Measurements from ENCODE around the gene TAC3.

TAC3 gene

DNA sequence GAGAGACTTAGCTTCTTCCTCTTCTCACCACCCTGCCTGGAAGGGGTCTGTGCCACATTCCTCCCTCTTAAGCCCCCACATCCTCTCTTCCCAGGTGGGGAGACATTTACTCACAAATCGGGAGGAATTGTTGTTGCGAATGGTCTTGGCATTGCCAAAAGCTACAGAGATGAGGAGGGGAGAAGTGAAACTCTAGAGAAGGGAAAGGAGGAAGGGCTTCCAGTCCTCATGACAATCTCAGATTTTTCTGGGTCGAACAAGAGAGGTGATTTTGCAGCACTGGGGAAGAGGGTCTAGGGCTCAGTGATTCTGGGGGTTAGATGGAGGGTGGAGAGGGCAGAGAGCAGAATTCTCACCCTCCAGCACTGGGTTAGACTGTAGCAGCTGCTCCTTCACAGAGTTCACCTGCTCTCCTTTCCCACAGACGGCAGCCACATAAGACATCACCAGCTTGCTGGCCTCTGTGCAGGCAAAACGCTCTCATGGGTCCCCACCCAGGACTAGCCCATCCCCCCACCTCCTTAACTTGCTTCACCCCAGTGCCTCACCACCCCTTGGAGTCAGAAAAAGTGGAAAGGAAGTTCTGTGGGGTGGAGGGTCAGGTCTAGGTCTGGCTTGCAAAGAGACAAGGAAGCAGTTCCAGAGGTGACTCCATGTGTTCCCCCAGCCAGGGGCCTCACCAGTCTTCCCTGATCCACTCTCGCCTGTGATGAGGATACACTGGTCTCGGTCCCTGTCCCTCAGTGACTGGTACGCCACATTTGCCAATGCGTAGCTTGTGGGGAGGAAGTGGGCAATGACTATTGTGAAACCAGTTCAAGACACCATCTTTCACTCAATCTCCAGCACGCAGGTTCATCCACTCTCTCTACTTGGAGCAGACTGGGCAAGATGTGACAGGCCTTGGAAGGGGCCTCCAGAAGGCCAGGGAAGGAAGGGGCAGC is 30.9 kb upstream of the TAC3 start:
- Histone ChIP-seq H3K4me3 (ENCODE audit: low read depth, low read length) (no peak overlapping the region), H3K36me3 (ENCODE audit: control insufficient read depth, insufficient read depth, low read length) (no peaks in the 10 kb centered on the region), H3K9me3 (ENCODE audit: control insufficient read depth, insufficient read depth, low read length) (no peaks in the 10 kb centered on the region), H3K9ac (ENCODE audit: low read depth, low read length) (no peak overlapping the region), H3K4me1 (ENCODE audit: control insufficient read depth, insufficient read depth, low read length) (no peaks in the 10 kb centered on the region), H3K27me3 (ENCODE audit: control insufficient read depth, insufficient read depth, low read length) (no peaks in the 10 kb centered on the region)

DNA sequence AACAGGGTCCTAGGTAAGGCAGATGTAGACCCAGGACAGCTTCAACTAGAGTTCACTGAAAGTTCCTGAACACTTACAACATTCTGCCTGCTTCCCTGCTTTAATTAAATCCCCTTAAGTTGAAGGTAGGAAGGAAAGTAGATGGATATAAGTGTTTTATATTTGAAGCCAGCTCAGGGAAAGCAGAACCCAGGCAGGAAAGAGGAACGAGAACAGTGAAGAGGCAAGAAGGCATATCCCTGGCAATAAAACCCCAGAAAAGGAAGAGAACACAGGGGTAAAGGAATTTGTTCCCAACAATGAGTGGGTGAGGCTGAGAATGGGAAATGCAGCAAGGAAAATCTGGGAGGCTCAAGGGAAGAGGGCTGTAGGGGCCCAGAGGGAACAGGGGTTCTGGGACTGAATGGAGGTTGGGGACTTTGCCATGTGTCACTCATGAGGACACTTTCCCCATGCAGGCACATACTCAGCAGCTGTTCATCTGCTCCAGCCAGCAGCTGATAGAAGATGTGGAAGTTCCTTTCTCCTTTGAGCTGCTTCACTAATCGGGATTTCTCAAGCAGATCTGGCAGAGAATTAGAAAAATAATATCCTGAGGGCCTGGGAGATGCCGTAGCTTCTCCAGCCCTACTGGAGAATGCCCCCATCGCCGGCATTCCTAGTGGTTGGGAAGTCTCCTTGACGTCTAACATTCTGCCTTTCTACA is 29.9 kb upstream of the TAC3 start:
- H3K9me3 ChIP-seq (ENCODE audit: control insufficient read depth, insufficient read depth, low read length) = no peaks in the 10 kb centered on the region

DNA sequence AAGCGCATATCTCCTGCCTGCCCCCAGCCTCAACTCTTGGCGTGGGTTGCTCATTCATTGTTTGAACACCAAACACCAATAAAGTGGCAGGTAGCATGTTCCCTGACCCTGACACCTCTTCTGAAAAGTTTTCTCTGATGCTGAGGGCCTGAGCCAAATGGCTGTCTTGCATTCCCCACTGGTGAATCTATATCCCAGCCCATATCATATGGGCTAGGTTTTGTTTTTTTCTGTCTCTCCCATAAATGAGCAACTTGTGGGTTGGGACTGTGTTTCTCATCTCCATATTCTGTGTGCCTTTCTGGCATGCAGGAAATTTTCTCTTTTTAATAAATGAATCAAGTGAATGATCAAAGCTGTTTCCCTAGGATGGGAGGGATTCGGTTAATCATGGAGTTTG is 28.6 kb upstream of the TAC3 start:
- no peak overlapping the region for H3K9ac ChIP-seq (ENCODE audit: low read depth, low read length)
- no peaks in the 10 kb centered on the region for H3K27me3 ChIP-seq (ENCODE audit: control insufficient read depth, insufficient read depth, low read length)
- H3K9me3 ChIP-seq (ENCODE audit: control insufficient read depth, insufficient read depth, low read length) = no peaks in the 10 kb centered on the region
- H3K4me1 ChIP-seq (ENCODE audit: control insufficient read depth, insufficient read depth, low read length) = no peaks in the 10 kb centered on the region
- H3K4me3 ChIP-seq (ENCODE audit: low read depth, low read length) = no peak overlapping the region
- no peaks in the 10 kb centered on the region for H3K36me3 ChIP-seq (ENCODE audit: control insufficient read depth, insufficient read depth, low read length)

More for the DNA sequence above, 29.9 kb upstream of the TAC3 start:
- H3K4me3 ChIP-seq (ENCODE audit: low read depth, low read length) = no peak overlapping the region
- H3K36me3 ChIP-seq (ENCODE audit: control insufficient read depth, insufficient read depth, low read length) = no peaks in the 10 kb centered on the region
- no peaks in the 10 kb centered on the region for H3K27me3 ChIP-seq (ENCODE audit: control insufficient read depth, insufficient read depth, low read length)
- H3K9ac ChIP-seq (ENCODE audit: low read depth, low read length) = no peak overlapping the region
- H3K4me1 ChIP-seq (ENCODE audit: control insufficient read depth, insufficient read depth, low read length) = no peaks in the 10 kb centered on the region

DNA sequence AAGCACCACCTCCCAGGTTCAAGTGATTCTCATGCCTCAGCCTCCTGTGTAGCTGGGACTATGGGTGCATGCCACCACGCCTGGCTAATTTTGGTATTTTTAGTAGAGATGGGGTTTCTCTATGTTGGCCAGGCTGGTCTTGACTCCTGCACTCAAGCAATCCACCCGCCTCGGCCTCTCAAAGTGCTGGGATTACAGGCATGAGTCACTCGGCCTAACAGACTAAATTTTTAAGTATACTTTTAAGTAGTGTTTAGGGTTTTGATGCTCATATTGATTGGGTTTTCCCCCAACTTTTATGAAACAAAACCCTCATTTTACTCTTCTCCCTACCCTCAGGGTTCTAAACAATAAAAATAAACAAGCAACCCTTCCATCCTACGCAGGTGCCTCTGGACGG is 28.1 kb upstream of the TAC3 start:
- Histone ChIP-seq H3K9ac (ENCODE audit: low read depth, low read length) (no peak overlapping the region), H3K36me3 (ENCODE audit: control insufficient read depth, insufficient read depth, low read length) (no peaks in the 10 kb centered on the region), H3K4me3 (ENCODE audit: low read depth, low read length) (no peak overlapping the region), H3K27me3 (ENCODE audit: control insufficient read depth, insufficient read depth, low read length) (no peaks in the 10 kb centered on the region), H3K9me3 (ENCODE audit: control insufficient read depth, insufficient read depth, low read length) (no peaks in the 10 kb centered on the region), H3K4me1 (ENCODE audit: control insufficient read depth, insufficient read depth, low read length) (no peaks in the 10 kb centered on the region)

DNA sequence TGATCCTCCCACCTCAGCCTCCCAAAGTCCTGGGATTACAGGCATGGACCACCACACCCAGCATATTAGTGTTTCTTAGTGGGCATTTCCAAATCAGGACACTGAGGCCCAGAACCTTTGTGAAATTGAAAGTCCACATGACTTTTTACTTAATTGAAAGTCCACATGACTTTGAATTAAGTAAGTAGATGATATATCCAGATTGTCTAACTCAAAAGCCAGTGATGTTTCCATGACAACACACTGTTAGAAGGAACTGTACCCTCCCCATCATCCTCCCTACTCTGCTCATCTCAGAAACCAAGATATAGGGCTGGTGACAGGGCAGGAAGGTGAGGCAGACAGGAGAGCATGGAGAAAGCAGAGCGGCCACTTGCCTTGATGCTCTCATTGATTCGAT is 26.4 kb upstream of the TAC3 start:
- Histone ChIP-seq H3K9ac (ENCODE audit: low read depth, low read length) (no peak overlapping the region), H3K9me3 (ENCODE audit: control insufficient read depth, insufficient read depth, low read length) (no peaks in the 10 kb centered on the region), H3K4me3 (ENCODE audit: low read depth, low read length) (no peak overlapping the region), H3K36me3 (ENCODE audit: control insufficient read depth, insufficient read depth, low read length) (no peaks in the 10 kb centered on the region), H3K27me3 (ENCODE audit: control insufficient read depth, insufficient read depth, low read length) (no peaks in the 10 kb centered on the region), H3K4me1 (ENCODE audit: control insufficient read depth, insufficient read depth, low read length) (no peaks in the 10 kb centered on the region)

DNA sequence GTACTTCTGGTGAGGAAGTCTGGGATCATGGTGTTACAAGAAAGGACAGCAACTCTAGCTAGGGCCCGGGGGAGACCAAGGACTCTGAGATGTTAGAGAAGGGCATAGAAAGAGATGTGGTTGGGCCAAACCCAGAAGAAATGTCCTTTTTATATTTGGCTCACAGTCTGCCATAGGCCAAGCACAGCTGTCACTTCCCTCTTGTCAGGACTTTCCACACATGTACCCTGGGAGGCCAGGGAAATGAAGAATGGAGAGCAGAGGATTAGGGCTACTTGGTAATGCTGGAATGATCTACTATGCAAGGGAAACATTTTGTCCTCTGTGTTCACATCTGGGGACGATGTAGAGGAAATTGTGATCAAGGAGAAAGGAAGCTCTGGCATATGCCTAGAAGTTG is 24.4 kb upstream of the TAC3 start:
- Histone ChIP-seq H3K4me1 (ENCODE audit: control insufficient read depth, insufficient read depth, low read length) (no peaks in the 10 kb centered on the region), H3K9me3 (ENCODE audit: control insufficient read depth, insufficient read depth, low read length) (no peaks in the 10 kb centered on the region), H3K27me3 (ENCODE audit: control insufficient read depth, insufficient read depth, low read length) (no peaks in the 10 kb centered on the region), H3K36me3 (ENCODE audit: control insufficient read depth, insufficient read depth, low read length) (no peaks in the 10 kb centered on the region), H3K9ac (ENCODE audit: low read depth, low read length) (no peak overlapping the region), H3K4me3 (ENCODE audit: low read depth, low read length) (no peak overlapping the region)

DNA sequence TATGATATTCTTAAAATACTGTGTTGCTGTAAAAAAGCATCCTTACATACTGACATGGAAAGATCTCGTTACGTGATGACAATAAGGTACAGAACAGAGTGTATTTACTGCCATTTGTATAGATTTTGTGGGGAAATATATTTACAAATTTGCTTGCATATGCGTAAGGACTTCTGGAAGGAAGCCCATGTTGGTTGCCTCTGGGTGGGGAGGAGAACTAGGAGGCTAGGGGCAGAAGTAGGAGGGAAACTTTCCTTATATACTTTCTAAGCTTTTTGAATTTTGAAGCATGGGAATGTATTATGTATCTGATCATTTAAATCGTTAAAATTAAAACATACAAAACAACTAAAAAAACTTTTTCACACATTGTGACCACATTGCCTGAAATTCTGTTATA is 23.9 kb upstream of the TAC3 start:
- H3K4me3 ChIP-seq (ENCODE audit: low read depth, low read length) = no peak overlapping the region

DNA sequence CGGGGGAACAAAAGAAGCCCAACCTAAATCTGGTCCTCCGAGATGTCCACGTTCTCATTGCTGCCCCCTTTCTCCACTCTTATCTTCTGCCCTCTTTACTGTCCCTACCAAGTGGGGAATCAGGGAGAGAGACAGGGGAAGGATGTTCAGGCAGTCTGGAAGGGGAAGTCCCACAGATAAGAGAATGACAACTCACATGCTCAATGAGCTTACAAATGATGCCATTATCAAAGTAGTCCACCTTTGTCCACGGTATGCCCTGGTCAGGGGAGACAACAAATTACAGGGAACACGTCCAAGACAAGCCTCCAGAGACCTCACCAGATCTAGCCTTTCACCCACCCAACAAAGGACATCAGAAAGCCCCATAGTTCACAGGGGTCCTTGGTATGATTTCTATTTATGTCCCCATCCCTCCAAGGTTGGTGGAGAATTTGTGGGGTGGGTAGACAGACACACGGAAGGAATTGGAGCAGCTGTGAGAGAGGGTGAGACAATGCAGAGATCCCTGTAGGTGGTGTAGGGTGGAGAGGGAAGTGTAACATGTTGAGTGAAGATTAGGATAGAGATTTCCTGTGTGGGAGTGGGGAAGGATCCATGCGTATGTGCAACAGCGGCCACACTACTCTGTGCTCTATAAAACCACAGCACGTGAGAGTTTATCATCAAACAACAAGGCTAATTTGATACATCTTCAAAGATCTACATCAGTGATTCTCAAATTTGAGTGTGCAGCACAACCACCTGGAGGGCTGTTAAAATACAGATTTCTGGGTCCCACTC is 22.9 kb upstream of the TAC3 start:
- Histone ChIP-seq H3K9me3 (ENCODE audit: control insufficient read depth, insufficient read depth, low read length) (no peaks in the 10 kb centered on the region), H3K4me1 (ENCODE audit: control insufficient read depth, insufficient read depth, low read length) (no peaks in the 10 kb centered on the region), H3K9ac (ENCODE audit: low read depth, low read length) (no peak overlapping the region), H3K27me3 (ENCODE audit: control insufficient read depth, insufficient read depth, low read length) (no peaks in the 10 kb centered on the region), H3K36me3 (ENCODE audit: control insufficient read depth, insufficient read depth, low read length) (no peaks in the 10 kb centered on the region), H3K4me3 (ENCODE audit: low read depth, low read length) (no peak overlapping the region)

More for the DNA sequence above, 23.9 kb upstream of the TAC3 start:
- Histone ChIP-seq H3K4me1 (ENCODE audit: control insufficient read depth, insufficient read depth, low read length) (no peaks in the 10 kb centered on the region), H3K36me3 (ENCODE audit: control insufficient read depth, insufficient read depth, low read length) (no peaks in the 10 kb centered on the region), H3K27me3 (ENCODE audit: control insufficient read depth, insufficient read depth, low read length) (no peaks in the 10 kb centered on the region), H3K9me3 (ENCODE audit: control insufficient read depth, insufficient read depth, low read length) (no peaks in the 10 kb centered on the region), H3K9ac (ENCODE audit: low read depth, low read length) (no peak overlapping the region)

DNA sequence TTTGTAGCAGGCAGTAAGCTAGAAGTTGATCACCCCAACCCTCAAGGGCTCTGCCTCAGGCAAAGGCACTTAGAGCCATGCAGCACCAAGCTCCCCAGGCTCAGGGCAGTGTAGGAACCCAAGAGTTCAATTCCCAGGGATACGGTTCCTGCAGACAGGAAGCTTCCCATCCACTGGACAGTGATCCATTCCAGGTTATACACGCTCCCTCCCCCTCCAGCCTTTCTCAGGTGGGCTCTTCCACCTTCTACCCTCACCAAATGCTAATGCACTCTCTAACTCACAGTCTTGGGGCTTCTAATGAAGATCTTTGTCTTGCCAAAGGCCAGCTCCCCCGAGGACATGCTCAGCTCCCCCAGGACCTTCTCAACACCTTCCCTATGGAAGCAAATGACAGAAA is 20.9 kb upstream of the TAC3 start:
- no peak overlapping the region for H3K9ac ChIP-seq (ENCODE audit: low read depth, low read length)
- H3K9me3 ChIP-seq (ENCODE audit: control insufficient read depth, insufficient read depth, low read length) = no peaks in the 10 kb centered on the region
- no peaks in the 10 kb centered on the region for H3K27me3 ChIP-seq (ENCODE audit: control insufficient read depth, insufficient read depth, low read length)
- no peak overlapping the region for H3K4me3 ChIP-seq (ENCODE audit: low read depth, low read length)
- H3K36me3 ChIP-seq (ENCODE audit: control insufficient read depth, insufficient read depth, low read length) = no peaks in the 10 kb centered on the region
- no peaks in the 10 kb centered on the region for H3K4me1 ChIP-seq (ENCODE audit: control insufficient read depth, insufficient read depth, low read length)

DNA sequence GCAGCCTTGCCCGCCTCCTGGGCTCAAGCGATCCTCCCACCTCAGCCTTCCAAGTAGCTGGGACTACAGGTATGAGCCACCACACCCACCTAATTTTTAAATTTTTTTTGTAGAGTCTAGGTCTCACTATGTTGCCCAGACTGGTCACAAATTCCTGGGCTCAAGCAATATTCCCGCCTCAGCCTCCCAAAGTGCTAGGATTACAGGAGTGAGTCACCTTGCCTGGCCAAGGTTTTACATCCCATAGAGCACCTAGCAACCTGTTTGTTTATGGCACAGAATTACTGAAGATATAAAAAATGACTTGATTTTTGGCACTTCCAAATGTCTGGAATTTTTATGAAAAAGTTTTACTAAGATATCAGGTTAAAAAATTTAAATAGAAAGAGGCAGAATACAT is 17.1 kb upstream of the TAC3 start:
- no peaks in the 10 kb centered on the region for H3K4me1 ChIP-seq (ENCODE audit: control insufficient read depth, insufficient read depth, low read length)
- no peak overlapping the region for H3K9ac ChIP-seq (ENCODE audit: low read depth, low read length)
- no peaks in the 10 kb centered on the region for H3K27me3 ChIP-seq (ENCODE audit: control insufficient read depth, insufficient read depth, low read length)
- no peaks in the 10 kb centered on the region for H3K36me3 ChIP-seq (ENCODE audit: control insufficient read depth, insufficient read depth, low read length)
- H3K9me3 ChIP-seq (ENCODE audit: control insufficient read depth, insufficient read depth, low read length) = no peaks in the 10 kb centered on the region
- H3K4me3 ChIP-seq (ENCODE audit: low read depth, low read length) = no peak overlapping the region

DNA sequence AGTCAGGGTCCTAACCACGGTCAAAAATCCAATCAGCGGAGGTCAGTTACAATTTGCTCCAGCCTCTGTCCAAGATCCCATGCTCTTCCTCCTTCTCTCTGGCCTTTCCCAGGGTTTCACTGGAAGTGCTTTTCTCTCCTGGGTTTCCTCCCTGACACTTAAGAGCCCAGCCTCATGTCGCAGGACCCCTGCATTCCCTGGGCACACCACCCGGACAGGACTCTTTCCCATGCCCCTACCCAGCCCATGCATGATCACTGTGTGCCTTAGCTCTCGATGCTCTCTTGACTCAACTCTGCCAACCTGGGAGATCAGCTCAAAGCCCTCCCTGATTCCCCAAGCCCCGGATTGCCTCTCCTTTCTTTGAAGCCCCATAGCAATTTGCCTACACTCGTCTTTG is 15.5 kb upstream of the TAC3 start:
- Histone ChIP-seq H3K36me3 (ENCODE audit: control insufficient read depth, insufficient read depth, low read length) (no peaks in the 10 kb centered on the region), H3K9me3 (ENCODE audit: control insufficient read depth, insufficient read depth, low read length) (no peaks in the 10 kb centered on the region), H3K27me3 (ENCODE audit: control insufficient read depth, insufficient read depth, low read length) (peaks cover 2% of the 10 kb centered on the region), H3K9ac (ENCODE audit: low read depth, low read length) (no peak overlapping the region), H3K4me1 (ENCODE audit: control insufficient read depth, insufficient read depth, low read length) (peaks cover 2% of the 10 kb centered on the region), H3K4me3 (ENCODE audit: low read depth, low read length) (no peak overlapping the region)
